22Rv1 (cell line): ENCODE results near the gene KLRF2.

Source experiments
- CTCF ChIP-seq: fragments of 450-650 bp; IDR thresholded peaks from 2 replicates; pipeline ENCODE4 v1.5.1; 2017; ENCODE audit warnings: mild to moderate bottlenecking
- ZFX ChIP-seq: fragments of 450-650 bp; IDR thresholded peaks from 2 replicates; pipeline ENCODE4 v1.6.1; 2017; ENCODE audit warnings: antibody characterized with exemption, borderline replicate concordance

- TF ChIP-seq CTCF: no peak
- no peak for TF ChIP-seq ZFX
These were observed 1.9 kb downstream of the KLRF2 start for GRCh38 chr12:9883175-9883574.
